Stimulated activated CD4-positive, alpha-beta T cell treated with anti-CD3 and anti-CD28 coated beads, Interleukin-15, amount 100 ng/mL, for 1 hour (primary cell): ENCODE results near the gene ITPR1.

Experiments used
- DNase-seq, 2 donors: peaks; one replicate each; pipeline ENCODE4 v3.0.0-alpha.2; 2020; ENCODE audit warnings: low read depth in 1 of 2, low spot score in 1 of 2

The ITPR1 gene

GRCh38 chr3:4880850-4881249 is 387.7 kb downstream of the ITPR1 start:
- DNase-seq: no peak

- DNase-seq: no peak
Observed at GRCh38 chr3:4882548-4882947, 389.4 kb downstream of the ITPR1 start.

GRCh38 chr3:4883011-4883410 is 389.9 kb downstream of the ITPR1 start:
- no peak for DNase-seq

GRCh38 chr3:4884888-4885287 is 391.7 kb downstream of the ITPR1 start:
- DNase-seq: no peak

GRCh38 chr3:4885316-4885715 is 392.2 kb downstream of the ITPR1 start:
- DNase-seq: no peak

GRCh38 chr3:4886448-4886847 is 393.3 kb downstream of the ITPR1 start:
- DNase-seq: no peak

GRCh38 chr3:4887177-4887576 is 394.0 kb downstream of the ITPR1 start:
- no peak for DNase-seq

GRCh38 chr3:4888913-4889846 is 396.0 kb downstream of the ITPR1 start:
- DNase-seq: no peak

- DNase-seq: no peak
Observed at GRCh38 chr3:4889896-4890295, 396.7 kb downstream of the ITPR1 start.

GRCh38 chr3:4894891-4895530 is 401.9 kb downstream of the ITPR1 start:
- DNase-seq: no peak

- DNase-seq: no peak
Observed at GRCh38 chr3:4895838-4896237, 402.7 kb downstream of the ITPR1 start.
